T follicular helper cell (primary cell): ENCODE data around the gene RPS19BP1.

Experiments used
- DNase-seq: peaks from one replicate; pipeline ENCODE4 v3.0.0-alpha.2; 2020; ENCODE audit warnings: low read depth
- total RNA-seq, 2 experiments: gene quantifications; one replicate each; lab custom pipeline; 2026; lab: John Stamatoyannopoulos, UW

RPS19BP1 gene
- total RNA-seq = 67.4 to 108 reads per million in 2 experiments

DNA sequence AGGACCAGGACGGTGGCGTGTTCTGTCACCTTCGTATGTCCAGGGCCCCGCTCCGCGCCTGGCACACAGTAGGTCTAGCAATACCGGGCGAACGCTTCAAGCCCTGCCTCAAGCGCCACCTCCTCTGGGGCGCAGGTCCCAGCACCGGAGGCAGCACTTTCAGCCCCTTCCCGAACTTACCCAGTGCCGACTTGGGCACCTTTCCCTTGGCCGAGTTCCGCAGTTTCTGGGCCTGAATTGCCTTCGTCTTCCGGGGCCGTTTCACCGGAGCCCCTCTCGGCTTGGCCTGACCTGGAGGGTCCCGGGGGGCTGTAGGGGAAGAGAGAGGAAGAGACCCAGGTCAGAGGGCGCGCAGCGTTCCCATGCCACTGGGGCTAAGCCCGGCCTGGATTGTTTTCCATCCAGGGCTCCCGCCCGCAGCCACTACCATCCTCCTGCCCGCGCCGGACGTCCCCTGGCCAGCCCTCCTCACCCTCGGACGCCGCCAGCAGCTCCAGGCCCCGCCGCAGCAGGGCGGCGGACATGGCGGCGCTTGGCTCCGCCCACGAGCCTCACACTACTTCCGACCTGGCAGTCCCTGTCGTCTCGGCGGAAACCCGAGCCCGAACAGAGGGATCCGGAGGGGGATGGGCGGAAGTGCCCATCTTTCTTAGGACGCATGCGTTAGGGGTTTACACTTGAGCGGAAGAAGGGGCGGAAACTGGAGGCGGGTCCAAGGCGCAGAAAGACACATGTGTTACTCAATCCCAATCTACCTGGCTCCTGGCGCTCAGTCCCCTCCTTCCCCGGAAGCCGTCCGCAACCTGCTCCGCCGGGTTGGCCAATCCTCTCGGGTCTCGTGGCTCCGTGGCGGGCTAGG is at the start of gene RPS19BP1:
TSS of gene RPS19BP1 (minus strand) at position 534 of the 859 bp plus-strand sequence. CDS start at position 524, 10 bp downstream.
- peak; percentile 99 for DNase-seq

- no peak for DNase-seq
Measured at GRCh38 chr22:39581303-39581702, 48.8 kb upstream of the RPS19BP1 start.

- no peak for DNase-seq
Measured at GRCh38 chr22:39580795-39581194, 48.2 kb upstream of the RPS19BP1 start.

DNA sequence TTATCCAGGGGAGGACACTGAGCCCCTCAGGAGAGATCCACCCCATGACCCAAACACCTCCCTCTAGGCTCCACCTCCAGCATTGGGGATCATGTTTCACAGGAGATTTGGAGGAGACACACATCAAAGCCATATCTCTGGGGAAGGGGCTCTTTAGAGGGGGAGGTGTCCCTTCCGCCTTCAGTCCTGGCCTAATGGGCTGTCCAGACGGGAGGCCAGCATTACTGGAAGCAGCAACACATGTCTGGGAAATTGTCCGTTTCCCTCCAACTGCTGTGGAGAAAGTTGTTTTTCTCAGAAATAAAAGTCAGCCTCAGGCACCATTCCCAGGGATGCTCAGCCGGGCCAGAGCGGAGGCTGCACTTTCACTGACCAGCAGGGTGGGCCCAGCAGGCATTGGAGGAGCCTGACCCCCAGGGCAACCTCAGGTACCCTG is 47.5 kb upstream of the RPS19BP1 start:
- DNase-seq = no peak

DNA sequence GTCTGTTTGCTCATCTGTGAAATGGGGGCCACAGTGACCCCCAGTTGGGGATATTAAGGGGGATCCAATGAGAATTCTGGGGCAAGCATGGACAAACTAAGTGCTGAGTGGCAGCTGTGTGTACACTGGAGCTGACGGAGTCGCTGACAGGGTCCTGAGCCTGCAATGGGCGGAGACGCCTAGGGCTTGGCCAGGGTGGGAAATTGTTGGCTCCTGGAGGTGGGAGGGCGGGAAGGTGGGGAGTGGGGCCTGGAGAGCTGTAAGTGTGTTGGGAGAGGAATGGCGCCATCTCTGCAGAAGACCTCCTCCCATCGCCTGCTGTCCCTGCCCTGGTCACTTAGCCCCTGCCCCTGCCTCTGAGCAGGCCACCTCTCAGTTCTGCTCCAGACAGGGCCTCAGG is 45.4 kb upstream of the RPS19BP1 start:
- DNase-seq = no peak

GRCh38 chr22:39577366-39577765 is 44.8 kb upstream of the RPS19BP1 start:
- DNase-seq = no peak

- no peak for DNase-seq
Measured at GRCh38 chr22:39576027-39576426, 43.5 kb upstream of the RPS19BP1 start.

- DNase-seq = no peak
Measured at GRCh38 chr22:39575552-39575825, 42.9 kb upstream of the RPS19BP1 start.

DNA sequence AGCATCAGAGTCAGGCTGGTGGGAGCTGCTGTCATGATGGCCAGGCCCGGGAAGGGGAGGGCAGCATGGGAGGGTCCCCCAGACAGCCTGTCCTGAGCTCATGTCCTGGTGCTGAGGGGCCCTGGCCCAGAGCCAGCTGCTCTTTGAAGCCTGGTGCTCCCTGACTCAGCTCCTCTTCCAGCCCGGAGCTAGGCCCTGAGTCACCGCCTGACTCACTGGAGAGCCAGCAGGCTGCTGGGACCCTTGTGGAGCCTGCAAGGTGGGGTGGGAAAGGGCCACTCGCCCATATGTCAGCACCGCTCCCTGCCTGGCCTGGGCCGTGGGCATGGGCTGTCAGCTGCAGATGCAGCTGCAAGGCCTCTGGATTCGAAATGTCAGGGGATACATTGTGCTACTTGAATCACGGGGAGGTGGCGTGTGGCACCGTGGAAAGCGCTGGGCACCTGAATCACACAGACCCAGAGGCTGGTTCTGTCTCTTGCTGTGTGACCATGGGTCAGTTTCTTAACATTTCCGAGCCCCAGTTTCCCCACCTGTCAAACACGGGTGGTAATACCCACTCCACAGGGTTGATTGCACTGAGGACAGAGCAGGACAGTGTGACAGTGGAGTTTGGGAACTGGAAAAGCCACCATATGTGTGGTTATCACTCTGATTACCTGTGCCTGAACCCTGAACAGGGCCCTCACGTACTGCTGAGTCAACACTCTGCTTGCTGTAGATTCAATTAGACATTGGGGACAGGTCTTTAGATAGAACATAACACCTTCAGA is 42.4 kb upstream of the RPS19BP1 start:
- no peak for DNase-seq

- DNase-seq = no peak
Measured at GRCh38 chr22:39571538-39571937, 39.0 kb upstream of the RPS19BP1 start.

GRCh38 chr22:39570665-39571064 is 38.1 kb upstream of the RPS19BP1 start, which contains the start of gene CACNA1I:
Gene CACNA1I (plus strand): TSS chr22:39570753. CDS start chr22:39570753, 0 bp downstream.
- no peak for DNase-seq

DNA sequence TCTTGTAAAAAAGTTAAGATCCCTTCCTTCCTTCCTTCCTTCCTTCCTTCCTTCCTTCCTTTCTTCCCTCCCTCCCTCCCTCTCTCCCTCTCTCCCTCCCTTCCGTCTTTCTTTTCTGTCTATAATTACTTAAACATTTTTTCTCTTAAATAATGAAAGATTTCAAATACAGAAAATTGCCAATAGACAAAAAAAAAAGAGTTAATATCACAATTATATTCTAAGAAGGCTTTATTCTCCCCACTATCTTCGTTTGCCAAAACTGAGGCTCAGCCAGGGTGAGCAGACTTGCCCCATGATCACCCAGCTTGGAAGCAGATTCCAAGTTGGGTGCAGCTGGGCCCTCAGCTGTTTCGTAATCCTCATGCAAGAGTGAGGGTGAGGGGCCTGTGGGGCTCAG is 37.7 kb upstream of the RPS19BP1 start:
- no peak for DNase-seq

DNA sequence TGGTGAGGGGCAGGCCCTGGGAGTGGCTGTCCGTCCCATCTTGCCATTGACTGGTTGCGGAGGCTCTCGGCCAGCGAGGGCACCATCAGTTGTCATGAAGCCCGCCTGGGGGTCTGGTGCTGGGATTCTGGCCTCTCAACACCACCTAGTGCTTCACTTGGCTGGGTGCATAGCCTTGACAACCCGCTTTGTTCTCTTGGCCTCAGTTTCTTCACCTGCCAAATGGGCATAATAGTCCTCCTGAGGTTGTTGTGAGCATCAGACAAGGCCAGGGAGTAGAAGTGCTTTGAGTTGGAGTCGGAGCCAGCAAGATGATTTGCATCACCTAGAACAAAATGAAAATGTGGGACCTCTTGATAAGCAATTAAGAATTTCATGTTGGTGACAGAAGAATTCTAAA is 36.5 kb upstream of the RPS19BP1 start:
- DNase-seq = no peak

DNA sequence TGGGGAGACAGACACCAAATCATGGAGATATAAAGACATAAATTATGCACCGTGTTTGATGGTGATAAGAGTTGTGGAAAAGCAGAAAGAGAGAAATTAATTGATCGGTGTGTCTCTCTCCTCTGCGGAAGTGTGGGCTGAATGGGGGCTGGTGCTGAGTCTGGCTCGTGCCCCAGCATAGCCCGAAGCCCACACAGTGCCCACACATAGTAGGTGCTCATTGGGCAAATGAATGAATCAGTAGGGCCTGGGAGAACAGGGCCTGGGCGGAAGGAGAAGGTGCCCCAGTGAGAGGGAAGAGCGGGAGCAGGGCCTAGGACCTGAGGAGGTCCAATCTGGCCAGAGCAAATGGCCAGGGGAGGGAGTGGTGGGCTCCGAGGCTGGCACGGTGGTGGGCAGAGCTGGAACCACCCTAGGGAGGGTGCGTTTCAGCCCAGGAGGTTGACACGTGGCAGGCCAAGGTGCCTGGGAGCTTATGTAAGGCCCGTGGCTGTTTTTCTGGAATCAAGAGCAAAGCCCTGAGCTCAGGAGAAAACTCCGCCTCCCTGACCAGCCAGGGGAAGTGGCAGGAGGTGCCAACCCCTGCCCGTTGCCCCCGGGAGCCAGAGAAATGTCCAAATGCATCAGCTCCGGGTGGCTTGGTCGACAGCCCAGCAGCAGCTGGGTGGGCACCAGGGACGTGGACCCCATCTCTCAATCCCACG is 35.9 kb upstream of the RPS19BP1 start:
- DNase-seq = no peak

DNA sequence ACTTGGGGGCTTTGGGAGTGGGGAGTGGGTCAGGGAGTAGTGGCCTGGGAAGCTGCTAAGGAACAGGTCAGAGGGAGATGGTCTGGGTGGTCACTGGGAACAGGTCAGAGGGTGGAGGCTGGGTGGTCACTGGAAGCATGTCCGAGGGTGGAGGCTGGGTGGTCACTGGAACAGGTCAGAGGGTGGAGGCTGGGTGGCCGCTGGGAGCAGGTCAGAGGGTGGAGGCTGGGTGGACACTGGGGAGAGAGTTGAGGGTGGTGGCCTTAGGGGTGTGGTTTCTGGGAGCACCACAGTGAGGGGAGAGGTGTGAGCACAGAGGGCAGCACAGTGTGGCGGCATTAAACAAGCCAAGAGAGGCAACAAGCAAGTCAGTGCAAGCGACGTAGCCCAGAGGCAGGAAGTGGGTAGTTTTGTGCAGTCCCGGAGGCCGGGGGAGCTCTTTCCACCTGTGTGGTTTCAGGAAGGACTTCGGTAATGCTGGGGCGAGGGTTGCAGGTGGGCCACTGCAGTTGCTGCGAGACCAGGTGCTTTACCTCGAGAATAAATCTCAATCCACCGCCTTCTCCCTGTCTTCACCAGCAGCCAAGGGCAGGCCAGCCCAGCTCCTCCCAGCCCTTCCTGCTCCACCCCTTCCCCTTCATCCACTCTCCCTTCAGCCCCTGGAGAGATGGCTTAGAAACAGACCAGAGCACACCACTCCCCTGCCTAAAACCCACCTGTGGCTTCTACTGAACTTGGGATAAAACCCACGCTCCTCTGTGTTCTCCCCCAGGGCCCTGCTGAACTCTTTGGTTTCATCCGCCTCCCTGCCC is 34.8 kb upstream of the RPS19BP1 start:
- DNase-seq = peak; percentile 8

GRCh38 chr22:39565414-39565944 is 32.9 kb upstream of the RPS19BP1 start:
- no peak for DNase-seq

DNA sequence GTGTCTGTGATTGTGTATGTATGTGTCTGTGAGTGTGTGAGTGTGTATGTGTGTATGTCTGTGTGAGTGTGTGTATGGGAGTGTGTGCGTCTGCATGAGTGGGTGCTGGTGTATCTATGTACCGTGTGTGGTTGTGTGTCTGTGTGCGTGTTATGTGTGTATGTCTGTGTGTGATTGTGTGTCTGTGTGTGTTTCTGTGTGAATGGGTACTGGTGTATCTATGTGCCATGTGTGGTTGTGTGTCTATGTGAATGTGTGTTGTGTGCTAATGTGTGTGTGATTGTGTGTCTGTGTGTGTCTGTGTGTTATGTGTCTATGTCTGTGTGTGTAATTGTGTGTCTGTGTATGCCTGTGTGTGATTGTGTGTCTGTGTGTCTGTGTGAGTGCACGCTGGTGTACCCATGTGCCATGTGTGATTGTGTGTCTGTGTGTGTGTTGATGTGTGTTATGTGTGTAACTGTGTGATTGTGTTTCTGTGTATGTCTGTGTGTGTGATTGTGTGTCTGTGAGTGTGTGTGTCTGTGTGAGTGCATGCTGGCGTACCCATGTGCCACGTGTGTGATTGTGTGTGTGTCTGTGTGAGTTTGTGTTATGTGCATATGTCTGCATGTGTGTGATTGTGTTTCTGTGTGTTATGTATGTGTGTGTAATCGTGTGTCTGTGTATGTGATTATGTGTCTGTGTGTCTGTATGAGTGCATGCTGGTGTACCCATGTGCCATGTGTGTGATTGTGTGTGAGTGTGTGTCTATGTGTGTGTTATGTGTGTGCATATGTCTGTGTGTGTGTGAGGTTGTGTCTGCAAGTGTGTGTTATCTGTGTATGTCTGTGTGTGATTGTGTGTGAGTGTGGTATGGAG is 31.3 kb upstream of the RPS19BP1 start:
- no peak for DNase-seq

DNA sequence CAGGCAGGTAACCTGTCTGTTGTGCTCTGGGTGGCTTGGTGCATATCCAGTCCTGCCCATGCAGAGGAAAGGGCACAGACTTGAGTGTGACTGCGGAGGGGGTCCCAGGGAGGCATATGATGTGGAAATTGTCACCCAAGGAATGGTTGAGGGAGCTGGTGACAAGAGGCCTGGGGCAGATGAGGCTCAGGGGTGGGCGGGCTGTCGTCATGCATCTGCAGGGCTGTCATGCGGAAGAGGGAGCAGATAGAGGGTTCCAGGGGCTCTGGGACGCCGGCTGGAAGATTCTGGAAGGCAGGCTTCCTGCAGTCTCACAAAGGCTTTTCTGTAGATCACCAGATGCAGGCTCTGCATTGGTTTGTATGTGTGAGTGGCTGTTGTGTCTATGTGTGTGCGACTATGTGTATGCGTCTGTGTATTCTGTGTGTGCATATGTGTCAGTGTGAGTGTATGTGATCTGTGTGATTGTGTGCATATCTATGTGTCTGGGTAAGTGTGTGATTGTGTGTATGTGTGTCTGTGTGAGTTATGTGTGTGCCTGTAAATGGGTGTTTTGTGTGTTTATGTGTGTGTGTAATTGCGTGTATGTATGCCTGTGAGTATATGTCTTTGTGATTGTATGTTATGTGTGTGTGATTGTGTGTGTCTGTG is 30.4 kb upstream of the RPS19BP1 start:
- DNase-seq = no peak

DNA sequence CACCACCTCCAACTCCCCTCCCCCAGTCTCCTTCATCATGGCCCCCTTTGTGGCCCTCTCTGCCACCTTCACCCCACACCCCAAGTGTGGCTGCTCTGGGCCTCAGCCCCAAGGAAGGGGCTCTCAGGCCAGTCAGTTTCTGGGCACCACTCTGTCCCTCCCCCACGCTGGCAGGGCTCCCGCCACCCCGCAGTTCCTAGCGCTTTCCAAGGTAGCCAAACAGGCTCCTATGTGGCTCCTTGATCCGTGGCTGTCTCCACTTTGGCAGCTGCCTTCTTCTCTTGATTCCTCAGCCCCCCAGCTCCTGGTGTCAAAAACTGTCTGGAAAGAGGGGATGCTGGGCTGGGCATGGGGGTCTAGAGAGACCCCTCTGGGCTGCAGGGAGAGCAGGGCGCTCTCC is 27.6 kb upstream of the RPS19BP1 start:
- no peak for DNase-seq
